Measurements from ENCODE around the gene CBLC.

The CBLC gene

GRCh38 chr19:44759083-44759804 is 18.4 kb upstream of the CBLC start:
- TF ChIP-seq EZH2phosphoT487 (IDR thresholded peaks at IDR 0.05; ENCODE audit: low read depth) = no peak
- no peak for TF ChIP-seq CTCF (IDR thresholded peaks at IDR 0.05; ENCODE audit: low read depth, low read length)
- Histone ChIP-seq H3K79me2 (ENCODE audit: low read length) (peaks cover 22% of the 10 kb centered on the region), H3K27me3 (ENCODE audit: low read depth, low read length) (no peaks in the 10 kb centered on the region), H3K9me3 (ENCODE audit: insufficient read depth, low read length) (no peaks in the 10 kb centered on the region), H2AFZ (ENCODE audit: low read depth, low read length) (no peak overlapping the region), H3K9ac (ENCODE audit: low read length) (no peak overlapping the region), H3K4me2 (ENCODE audit: low read length) (no peak overlapping the region), H4K20me1 (ENCODE audit: insufficient read depth, low read length) (peaks cover 17% of the 10 kb centered on the region), H3K4me1 (ENCODE audit: low read length) (peaks cover 16% of the 10 kb centered on the region), H3K4me3 (ENCODE audit: low read length) (no peak overlapping the region), H3K36me3 (replicated peaks; ENCODE audit: low read depth, low read length) (peaks cover 58% of the 10 kb centered on the region), H3K27ac (ENCODE audit: low read length) (no peak overlapping the region)

GRCh38 chr19:44762038-44762437 is 15.7 kb upstream of the CBLC start:
- Histone ChIP-seq H4K20me1 (ENCODE audit: insufficient read depth, low read length) (peaks cover 8% of the 10 kb centered on the region), H3K4me2 (ENCODE audit: low read length) (no peak overlapping the region), H3K4me3 (ENCODE audit: low read length) (no peak overlapping the region), H3K9ac (ENCODE audit: low read length) (no peak overlapping the region), H3K4me1 (ENCODE audit: low read length) (no peaks in the 10 kb centered on the region), H3K36me3 (replicated peaks; ENCODE audit: low read depth, low read length) (peaks cover 33% of the 10 kb centered on the region), H3K9me3 (ENCODE audit: insufficient read depth, low read length) (no peaks in the 10 kb centered on the region), H3K79me2 (ENCODE audit: low read length) (no peaks in the 10 kb centered on the region; the same call in 1 of the 2 replicates), H2AFZ (ENCODE audit: low read depth, low read length) (no peak overlapping the region), H3K27ac (ENCODE audit: low read length) (peak overlapping the region; percentile 21; the same call in 1 of the 2 replicates), H3K27me3 (ENCODE audit: low read depth, low read length) (no peaks in the 10 kb centered on the region)
- TF ChIP-seq EZH2phosphoT487 (IDR thresholded peaks at IDR 0.05; ENCODE audit: low read depth) = no peak
- TF ChIP-seq CTCF (IDR thresholded peaks at IDR 0.05; ENCODE audit: low read depth, low read length) = no peak

- no peak overlapping the region for H2AFZ ChIP-seq (ENCODE audit: low read depth, low read length)
- no peaks in the 10 kb centered on the region for H3K9me3 ChIP-seq (ENCODE audit: insufficient read depth, low read length)
- no peak overlapping the region for H3K4me3 ChIP-seq (ENCODE audit: low read length)
- H3K4me1 ChIP-seq (ENCODE audit: low read length) = peaks cover 22% of the 10 kb centered on the region
- no peak overlapping the region for H3K4me2 ChIP-seq (ENCODE audit: low read length)
- peaks cover 20% of the 10 kb centered on the region; the same call in 1 of the 2 replicates for H3K27me3 ChIP-seq (ENCODE audit: low read depth, low read length)
- H3K27ac ChIP-seq (ENCODE audit: low read length) = no peak overlapping the region
- no peak overlapping the region for H3K9ac ChIP-seq (ENCODE audit: low read length)
- H4K20me1 ChIP-seq (ENCODE audit: insufficient read depth, low read length) = no peaks in the 10 kb centered on the region
- TF ChIP-seq EZH2phosphoT487 (IDR thresholded peaks at IDR 0.05; ENCODE audit: low read depth) = no peak
- TF ChIP-seq CTCF (IDR thresholded peaks at IDR 0.05; ENCODE audit: low read depth, low read length) = no peak
- peaks cover 4% of the 10 kb centered on the region for H3K36me3 ChIP-seq (replicated peaks; ENCODE audit: low read depth, low read length)
- H3K79me2 ChIP-seq (ENCODE audit: low read length) = no peaks in the 10 kb centered on the region
These were observed 12.4 kb upstream of the CBLC start for GRCh38 chr19:44765033-44765948.

- TF ChIP-seq CTCF (IDR thresholded peaks at IDR 0.05; ENCODE audit: low read depth, low read length) = no peak
- TF ChIP-seq EZH2phosphoT487 (IDR thresholded peaks at IDR 0.05; ENCODE audit: low read depth) = no peak
- Histone ChIP-seq H3K4me2 (ENCODE audit: low read length) (no peak overlapping the region), H3K4me1 (ENCODE audit: low read length) (peaks cover 22% of the 10 kb centered on the region), H3K27me3 (ENCODE audit: low read depth, low read length) (peaks cover 20% of the 10 kb centered on the region; the same call in 1 of the 2 replicates), H3K4me3 (ENCODE audit: low read length) (no peak overlapping the region), H3K27ac (ENCODE audit: low read length) (no peak overlapping the region), H3K9me3 (ENCODE audit: insufficient read depth, low read length) (no peaks in the 10 kb centered on the region), H4K20me1 (ENCODE audit: insufficient read depth, low read length) (no peaks in the 10 kb centered on the region), H3K36me3 (replicated peaks; ENCODE audit: low read depth, low read length) (no peaks in the 10 kb centered on the region), H2AFZ (ENCODE audit: low read depth, low read length) (no peak overlapping the region), H3K9ac (ENCODE audit: low read length) (no peak overlapping the region), H3K79me2 (ENCODE audit: low read length) (no peaks in the 10 kb centered on the region)
These were observed 11.7 kb upstream of the CBLC start for GRCh38 chr19:44765949-44766335.

Measured in OCI-LY3 (cell line).